ELF-1 (cell line): ENCODE results near the gene SPECC1.
"Not testable (repeated sequence)": the region's sequence is repeated elsewhere in the genome, so short reads cannot be mapped to it uniquely, and the experiment has no call there.

Source experiments
- DNase-seq: peaks from one replicate; pipeline ENCODE4 v3.0.0-alpha.2; 2016; ENCODE audit warnings: low read depth, low spot score

The SPECC1 gene

DNA sequence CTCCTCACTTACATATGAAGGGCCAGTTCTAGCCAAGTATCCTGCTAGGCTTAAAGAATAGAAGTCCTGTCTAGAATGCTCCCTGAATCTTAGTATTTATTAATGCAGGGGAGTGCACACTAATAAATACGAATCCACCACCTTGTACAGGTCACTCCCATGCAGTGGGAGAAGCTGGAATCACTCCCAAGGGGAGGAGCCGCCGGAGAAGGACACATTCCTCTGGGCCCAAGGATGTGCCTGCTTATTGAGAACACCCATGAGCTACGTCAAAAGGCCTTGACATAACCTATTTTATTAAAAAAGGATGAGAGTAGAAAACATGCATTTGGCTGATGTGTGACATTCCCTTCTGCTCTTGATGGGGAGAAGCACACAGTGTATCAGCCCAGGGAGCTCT, 223.5 kb downstream of the SPECC1 start:
- DNase-seq: no peak

DNA sequence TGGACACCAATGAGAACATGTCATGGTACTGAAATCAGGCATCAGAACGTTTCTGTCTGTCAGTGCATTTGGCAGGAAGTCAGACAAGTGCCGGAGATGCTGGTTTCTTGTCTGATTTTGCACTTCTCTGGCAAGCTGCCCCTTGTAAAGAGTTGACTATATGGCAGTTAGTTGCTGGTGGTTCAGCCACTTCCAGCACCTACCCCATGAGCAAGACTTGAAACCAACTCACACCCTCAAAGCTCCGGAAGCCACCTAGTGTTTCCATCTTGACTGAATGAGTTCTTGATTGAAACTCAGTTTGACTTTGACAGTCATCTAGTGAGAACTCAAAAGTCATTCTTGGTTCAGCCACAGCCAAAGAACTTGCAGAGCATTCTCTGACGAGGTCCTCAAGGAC, 225.1 kb downstream of the SPECC1 start:
- DNase-seq: no peak

DNA sequence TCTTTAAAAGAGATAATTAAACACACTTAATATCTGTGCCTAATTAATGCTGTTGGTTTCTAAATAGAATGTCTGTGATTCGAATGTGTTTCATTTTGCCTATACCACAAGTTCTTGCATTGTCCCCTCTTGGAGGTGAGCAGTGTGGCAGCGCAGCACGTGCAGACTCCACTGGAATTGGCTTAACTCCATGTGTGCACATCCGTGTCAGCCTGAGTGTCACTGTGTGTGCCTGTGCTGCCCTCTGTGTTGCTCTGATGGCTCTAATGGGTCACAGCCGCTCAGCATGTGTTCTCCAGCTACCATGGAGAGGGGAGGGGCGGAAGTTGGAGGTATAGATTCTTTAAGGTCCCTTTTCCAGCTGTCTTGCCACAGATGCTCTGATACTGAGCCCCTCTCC, 226.6 kb downstream of the SPECC1 start:
- DNase-seq: no peak

DNA sequence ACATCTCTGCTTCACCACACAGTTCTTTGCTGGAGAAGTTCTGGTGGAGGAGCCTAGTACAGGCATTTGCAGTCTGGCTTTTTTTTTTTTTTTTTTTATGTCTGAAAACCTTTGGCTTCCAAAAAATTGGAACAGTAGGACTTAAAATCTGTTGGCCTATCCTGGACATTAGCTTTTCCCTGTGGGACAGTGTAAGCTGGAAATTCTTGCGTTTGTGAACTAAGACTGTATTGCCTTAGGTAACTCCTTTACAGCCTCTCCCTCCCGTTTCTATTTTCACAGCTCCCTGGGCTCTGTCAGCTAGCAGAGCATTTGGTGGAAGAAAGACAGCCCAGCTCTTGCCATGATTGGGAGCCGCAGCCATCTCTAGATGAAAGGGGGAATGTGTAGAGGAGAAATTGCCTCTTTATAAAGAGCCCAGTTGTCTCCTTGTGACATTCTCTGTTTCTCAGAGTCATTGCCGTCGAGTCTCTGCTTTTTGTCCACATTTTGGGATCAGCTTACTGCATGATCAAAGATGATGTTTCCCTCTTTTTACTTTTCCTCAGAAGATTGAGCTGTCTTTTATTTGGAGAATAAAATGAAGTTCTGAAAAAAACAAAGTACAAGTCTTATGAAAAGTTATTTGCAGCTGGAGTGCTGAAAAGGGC, 227.5 kb downstream of the SPECC1 start:
- DNase-seq: no peak

DNA sequence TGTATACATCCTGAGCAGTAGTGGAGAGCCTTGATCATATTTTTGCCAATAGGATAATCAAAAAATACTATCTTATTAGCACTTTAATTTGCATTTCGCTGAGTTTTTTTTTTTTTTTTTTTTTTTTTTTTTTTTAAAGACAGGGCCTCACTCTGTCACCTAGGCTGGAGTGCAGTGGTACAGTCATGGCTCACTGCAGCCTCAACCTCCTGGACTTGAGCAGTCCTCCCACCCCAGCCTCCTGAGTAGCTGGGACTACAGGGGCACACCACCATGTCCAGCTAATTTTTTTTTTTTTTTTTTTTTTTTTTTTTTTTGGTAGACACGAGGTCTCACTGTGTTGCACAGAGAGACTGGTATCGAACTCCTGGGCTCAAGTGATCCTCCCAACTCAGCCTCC, 230.6 kb downstream of the SPECC1 start:
- not testable (repeated sequence) for DNase-seq

DNA sequence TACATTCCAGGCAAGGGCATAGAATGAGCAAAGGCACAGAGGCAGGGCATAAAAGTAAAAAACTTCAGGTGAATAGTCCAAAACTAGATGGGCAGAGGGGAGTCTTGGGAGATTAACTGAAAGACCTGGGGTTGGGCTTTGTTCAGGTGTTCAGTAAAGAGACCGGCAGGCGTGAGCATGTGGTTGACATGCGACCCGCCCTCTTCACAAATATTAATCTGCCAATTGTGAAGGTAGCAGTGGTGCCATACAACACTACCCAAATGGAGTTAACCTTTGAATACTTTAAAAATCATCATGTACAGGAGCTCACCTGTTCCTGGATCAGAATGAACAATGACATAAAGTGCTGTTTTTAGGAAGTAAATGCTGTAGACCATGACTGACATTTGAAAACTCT, 232.7 kb downstream of the SPECC1 start:
- DNase-seq: no peak

DNA sequence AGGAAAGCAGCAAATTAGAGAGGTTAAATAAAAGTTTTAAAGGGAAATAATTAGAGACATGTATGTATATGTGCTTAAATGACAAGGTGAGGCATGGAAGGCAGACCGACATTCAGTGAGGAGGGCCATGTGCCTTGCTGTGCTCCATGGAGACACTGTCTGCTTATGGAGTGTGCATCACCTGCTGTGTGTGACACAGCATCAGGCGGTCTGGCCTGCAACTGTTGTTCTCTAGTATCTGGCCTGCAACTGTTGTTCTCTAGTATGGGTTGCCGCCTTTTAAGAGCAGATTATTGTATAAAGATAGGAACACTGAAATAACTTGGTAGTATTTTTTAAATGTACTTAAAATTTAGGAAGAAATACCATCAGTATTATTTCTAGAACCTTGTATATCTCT, 233.1 kb downstream of the SPECC1 start:
- no peak for DNase-seq

DNA sequence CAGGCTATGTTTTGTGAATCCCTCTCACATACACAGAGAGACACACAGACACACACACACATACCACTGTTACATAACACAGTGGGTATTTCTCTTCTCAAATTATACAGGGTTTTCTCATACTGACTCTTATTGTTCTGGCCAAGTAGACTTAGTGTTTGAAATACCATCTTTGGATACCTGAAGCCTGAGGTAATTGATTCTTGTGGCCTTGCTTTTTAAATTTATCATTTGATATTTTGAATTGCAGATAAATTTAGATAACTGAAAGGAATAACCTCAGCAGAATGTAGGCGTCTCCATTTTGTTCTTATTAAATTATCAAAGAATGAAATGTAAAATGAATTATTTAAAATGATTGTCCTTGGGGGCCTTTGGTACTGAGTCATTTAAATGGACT, 234.4 kb downstream of the SPECC1 start:
- DNase-seq: no peak

DNA sequence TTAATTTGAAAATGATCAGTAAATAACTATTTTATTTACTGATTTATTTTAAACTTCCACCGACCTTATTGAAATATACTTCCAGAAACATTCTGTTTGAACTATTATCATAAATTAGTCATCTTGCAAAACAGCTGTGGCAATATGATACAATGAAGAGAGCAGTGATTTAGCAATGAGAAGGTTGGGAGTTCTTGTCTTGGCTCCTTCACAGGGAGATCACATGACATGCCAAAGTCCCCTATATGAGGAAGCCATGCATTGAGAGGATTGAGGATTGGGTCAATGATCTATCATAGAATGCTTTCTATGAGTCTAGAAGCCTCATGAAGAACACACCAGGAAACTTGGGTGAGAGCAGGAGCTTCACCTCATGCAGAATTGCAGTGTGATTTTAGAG, 235.5 kb downstream of the SPECC1 start:
- no peak for DNase-seq

DNA sequence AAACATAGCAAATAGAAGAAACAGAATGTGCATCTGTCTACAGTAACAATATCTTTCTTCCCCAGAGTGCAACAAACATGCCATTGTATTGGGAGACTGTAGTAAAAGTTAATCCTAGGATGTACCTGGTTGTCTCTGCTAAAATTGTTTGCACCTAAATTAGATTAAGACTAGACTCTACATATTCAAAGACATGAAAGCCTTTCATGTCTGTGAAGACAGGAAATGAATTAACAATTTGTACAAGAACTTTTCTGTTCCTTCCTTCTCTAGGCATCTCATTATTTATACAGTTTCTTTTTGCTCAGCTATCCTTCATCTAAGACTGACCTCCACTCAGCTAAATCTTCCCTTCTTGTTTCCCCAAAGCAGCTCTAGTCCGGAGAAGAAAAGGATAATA, 237.5 kb downstream of the SPECC1 start:
- DNase-seq: no peak

DNA sequence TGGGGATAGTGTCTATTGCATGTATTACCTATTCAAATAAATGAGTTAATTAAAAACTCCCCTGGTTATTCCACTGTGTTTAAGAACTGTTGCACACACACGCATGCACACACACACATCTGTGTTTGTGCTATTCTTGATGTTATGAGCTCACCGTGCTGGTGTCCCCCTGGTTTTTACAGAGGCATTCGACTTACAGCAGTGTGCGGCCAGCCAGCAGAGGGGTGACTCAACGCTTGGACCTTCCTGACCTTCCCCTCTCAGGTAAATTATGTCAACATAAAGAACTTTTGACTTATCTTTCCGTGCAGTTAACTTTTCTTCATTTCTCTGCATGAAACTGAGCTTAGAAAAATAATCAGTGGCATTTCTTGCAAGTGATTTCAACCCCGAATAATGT, 244.2 kb downstream of the SPECC1 start:
- no peak for DNase-seq

DNA sequence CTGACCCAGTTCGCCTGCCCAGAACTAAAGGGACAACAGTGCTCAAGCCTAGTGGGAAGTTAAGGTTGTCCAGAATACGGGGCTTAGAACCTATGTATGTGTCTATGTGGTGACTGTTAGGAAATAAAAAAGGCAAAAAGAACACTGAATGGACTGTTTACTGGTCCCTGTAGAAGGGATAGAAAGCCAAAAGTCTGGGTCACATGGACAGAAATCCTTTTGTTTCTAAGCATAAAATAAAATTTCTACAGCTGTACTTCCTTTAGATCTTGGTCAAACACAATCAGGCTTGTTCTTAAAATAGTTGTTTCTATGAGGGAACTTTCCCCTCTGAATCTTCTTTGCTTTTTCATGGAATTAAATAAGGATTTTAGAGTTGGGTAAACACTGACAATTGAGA, 245.4 kb downstream of the SPECC1 start:
- no peak for DNase-seq

DNA sequence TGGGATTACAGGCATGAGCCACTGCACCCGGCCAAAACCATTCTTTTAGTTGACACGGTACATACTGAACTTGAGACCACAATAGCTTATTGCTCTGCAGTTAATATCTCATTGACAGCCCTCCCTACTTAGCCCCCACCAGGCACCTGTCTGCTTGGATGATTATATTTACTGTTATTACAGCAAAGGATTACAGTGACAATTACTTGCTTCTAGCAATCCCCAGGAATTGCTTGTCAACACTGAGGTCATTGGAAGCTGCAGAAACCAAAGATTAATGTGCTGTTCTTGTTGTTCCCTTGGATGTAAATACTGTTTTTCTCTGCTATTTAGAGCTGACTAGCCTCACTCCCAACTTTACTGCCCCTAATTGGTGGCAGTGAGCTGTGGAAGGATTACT, 247.0 kb downstream of the SPECC1 start:
- no peak for DNase-seq

DNA sequence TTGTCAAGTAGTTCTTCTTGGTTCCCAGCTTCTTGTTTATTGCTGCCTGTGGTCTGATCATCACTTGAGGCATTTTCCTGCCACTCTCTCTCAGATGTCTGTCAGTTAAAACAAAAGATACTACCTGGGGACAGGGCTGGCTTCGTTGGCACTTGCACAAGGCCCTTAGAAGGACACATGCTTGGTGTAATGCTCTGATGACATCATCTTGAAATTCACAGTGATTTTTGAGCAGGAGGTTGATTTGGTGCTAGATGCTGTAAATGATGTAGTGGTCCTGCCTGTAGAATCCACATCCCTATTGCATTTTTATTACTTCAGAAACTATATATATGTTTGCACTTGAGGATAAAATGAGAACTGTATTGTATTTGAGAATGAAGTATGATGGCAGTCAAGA, 247.8 kb downstream of the SPECC1 start:
- no peak for DNase-seq

DNA sequence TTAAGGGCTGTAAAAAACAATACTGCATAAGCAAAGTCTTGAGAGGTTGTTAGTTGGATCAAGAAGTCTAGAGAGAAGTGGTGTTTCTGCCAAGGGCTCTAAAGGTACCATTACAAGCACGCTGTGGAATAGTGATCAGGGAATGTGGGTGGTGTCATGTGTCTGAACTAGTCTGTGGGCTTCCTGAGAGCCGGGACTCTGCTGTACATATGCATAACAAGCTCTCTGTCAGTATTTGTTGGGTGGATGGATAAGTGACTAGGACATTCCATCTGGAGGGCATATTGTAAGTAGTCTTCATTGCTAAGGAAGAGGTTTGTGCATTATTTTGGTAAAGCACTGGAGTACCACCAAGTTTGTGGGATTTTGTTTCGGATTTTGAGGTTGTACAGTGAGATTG, 248.6 kb downstream of the SPECC1 start:
- DNase-seq: no peak

DNA sequence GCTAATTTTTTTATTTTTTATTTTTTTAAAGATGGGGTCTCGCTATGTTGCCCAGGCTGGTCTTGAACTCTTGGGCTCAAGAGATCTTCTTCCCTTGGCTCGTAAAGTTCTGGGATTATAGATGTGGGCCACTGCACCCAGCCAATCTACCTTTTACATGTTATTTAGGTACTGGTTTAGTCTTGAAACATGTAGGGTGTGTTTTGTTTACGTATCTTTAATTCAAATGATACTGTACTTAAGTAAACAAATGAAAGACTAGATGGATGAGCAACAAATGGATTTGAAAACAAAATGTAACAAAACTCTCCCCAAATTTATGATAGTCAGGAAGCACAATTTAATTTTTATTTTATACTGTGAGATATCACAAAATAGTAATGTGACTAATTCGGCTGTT, 250.5 kb downstream of the SPECC1 start:
- no peak for DNase-seq

DNA sequence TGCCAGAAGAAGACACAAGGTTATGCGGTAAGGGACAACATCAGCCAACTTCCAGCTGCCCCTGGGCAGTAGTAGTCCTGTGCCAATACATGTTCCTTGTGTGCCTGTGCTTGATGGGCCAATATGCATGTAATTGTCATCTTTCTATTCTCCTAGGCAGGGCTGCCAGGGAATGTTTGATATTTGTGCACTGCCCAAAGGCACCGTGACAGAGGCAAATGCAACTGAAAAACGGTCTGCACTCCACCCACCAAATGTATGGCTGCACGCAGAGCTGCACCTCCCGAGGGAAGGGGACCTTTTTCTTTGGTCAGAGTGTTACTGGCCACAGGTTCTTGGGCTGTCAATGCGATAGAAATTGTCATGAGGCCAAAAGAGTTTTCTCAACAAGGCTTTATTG, 251.1 kb downstream of the SPECC1 start:
- DNase-seq: no peak

DNA sequence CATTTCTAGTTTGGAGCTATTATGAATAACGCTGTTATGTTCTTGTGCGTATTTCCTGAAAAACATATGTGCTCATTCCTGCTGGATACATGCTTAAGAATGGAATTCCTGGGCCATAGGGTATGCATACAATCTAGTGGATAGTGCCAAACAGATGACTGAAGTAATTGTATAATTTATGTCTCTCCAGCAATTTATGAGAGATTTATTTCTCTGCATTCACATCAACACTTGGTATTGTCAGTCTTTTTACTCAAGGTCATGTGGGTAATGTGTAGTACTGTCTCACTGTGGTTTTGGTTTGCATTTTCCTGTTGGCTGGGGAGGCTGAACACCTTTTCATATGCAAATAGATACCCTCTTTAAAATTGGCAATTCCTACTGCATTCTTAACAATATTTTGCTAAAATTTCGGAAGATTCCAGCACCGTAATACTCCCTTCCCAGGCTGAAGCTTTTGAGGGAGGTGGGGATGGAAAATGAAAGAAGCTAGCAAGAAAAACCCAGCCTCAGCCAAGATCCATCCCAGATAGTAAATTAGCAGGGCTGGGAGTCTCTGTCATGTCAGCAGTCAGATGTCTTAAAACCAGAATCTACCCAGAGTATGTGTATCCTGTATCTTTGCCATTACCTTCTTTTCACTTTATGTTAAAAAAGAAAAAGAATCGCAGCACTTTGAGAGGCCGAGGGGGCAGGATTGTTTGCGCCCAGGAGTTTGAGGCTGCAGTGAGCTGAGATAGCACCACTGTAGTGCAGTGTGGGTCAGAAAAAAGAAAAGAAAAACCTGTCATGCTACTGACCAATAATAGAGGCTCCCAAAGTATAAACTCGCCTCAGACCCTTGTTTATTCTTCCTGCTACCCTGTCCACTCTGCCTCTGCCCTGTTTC, 253.3 kb downstream of the SPECC1 start:
- no peak for DNase-seq

DNA sequence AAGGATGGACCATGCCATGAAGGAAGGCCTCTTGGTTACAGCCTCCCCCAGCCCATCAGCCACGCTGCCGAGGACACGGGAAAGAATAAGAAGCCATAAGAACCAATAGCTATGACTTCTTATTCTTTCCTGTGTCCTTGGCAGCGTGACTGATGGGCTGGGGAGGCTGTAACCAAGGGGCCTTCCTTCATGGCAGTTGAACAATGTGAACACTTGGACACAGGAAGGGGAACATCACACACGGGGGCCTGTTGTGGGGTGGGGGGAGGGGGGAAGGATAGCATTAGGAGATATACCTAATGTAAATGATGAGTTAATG, 253.9 kb downstream of the SPECC1 start:
- DNase-seq: not testable (repeated sequence)

DNA sequence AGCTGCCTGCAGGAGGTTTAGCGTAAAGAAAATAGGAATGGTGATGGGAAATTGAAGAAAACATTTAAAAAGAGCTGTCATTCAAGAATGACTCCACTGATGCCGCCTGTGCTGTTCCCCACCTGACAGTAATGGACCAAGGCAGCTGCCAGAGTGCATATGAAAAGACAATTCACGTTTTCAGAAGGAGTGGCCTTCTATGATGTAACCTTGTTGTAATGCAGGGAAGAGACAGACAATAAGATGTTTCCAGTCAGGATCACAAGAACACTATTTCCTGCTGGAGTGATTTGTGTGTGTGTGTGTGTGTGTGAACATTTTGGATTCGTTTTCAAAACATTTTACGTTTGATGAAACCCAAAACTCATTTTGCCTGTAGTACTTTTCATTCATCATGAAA, 254.4 kb downstream of the SPECC1 start:
- DNase-seq: no peak

DNA sequence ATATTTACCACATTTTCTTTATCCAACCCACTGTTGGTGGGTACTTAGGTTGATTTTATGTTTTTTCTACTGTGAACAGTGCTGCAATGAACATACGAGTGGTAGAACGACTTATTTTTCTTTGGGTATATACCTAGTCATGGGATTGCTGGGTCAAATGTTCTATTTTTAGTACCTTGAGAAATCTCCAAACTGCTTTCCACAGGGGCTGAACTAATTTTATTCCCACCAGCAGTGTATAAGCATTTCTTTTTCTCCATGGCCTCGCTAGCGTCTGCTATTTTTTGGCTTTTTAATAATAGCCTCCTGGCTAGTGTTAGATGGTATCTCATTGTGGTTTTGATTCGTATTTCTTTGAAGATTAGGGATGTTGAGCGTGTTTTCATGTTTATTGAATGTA, 255.8 kb downstream of the SPECC1 start:
- DNase-seq: no peak

DNA sequence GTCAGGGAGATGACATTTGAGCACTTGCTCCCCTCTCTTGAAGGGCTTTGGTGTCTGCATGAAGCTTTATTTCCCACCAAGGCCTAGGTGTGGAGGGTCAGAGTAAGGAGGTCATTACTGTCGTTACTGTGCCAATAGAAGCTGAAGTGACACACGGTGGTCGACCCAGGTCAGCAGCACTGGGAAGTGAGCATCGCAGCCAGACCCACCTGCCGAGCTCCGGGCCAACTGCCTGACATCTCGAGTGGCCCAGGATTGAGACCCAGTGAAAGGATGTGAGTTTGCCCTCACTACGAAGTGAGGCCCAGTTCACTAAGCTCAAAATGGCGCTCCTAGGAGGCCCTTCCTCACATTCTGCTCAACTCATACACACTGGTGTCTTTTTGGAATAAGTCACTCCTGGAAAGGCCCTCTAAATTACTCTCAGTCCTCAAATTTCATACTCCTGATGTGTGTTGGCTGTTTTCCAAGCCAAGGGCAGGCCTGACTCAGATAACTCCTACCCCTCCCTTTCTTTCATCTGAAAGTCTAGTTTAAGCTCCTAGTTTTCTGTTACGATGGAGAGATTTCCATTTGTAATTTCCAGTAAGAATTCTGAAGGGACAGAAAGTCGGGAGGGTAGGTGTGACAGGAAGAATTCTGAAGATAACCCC, 257.8 kb downstream of the SPECC1 start:
- no peak for DNase-seq

DNA sequence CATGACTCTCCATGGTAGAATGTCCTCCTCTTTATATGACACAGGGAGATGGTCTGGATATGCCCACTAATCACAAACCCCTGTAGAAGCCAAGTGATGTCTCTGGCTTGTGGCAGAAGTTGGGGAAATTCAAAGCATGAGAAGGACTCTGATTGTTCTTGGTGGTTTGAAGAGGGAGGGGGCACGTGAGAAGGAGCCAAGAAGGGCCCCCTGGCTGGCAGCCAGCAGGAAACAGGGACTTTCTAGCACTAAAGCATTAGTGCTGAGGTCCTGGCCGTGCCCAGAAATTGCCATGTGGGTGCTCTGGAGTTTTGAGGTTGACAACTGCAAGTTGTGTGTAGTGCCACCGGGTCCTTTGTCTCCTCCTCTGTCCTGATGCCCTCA, 258.3 kb downstream of the SPECC1 start:
- no peak for DNase-seq
